ENCODE results near the gene TTC3.
"Not testable (repeated sequence)": the region's sequence is repeated elsewhere in the genome, so short reads cannot be mapped to it uniquely, and the experiment has no call there.

Gene TTC3

GRCh38 chr21:37222248-37222647, 149.2 kb downstream of the TTC3 start:
- not testable (repeated sequence) for H3K9ac ChIP-seq (ENCODE audit: low read depth, low read length, poor library complexity); H2BK120ac ChIP-seq (ENCODE audit: low read depth, low read length); H4K91ac ChIP-seq (ENCODE audit: low read depth, low read length, poor library complexity); H2BK15ac ChIP-seq (ENCODE audit: low read length); H3K14ac ChIP-seq (ENCODE audit: low read length); H2AK5ac ChIP-seq (ENCODE audit: low read depth, low read length); H3K4me1 ChIP-seq (ENCODE audit: control insufficient read depth in 2 of 2, insufficient read depth in 1 of 2, low read depth in 1 of 2, low read length in 2 of 2); H3K18ac ChIP-seq (ENCODE audit: low read length); H3K23ac ChIP-seq (ENCODE audit: low read depth, low read length, poor library complexity); H2AFZ ChIP-seq (ENCODE audit: low read length); H2BK5ac ChIP-seq (ENCODE audit: low read length); H3K27me3 ChIP-seq (ENCODE audit: control insufficient read depth in 3 of 3, insufficient read depth in 3 of 3, low read depth in 1 of 3, low read length in 3 of 3); H4K8ac ChIP-seq (ENCODE audit: low read depth, low read length); DNase-seq (ENCODE audit: low spot score); H3K79me1 ChIP-seq (ENCODE audit: low read depth, low read length); H3K4me3 ChIP-seq (ENCODE audit: low read length in 2 of 2); H3K27ac ChIP-seq (replicated peaks; ENCODE audit: low read length); H3K4ac ChIP-seq (ENCODE audit: low read length); H2BK12ac ChIP-seq (ENCODE audit: low read length); H3K4me2 ChIP-seq (ENCODE audit: insufficient read depth, low read length, poor library complexity, severe bottlenecking)
- Histone ChIP-seq H3K36me3 (replicated peaks in 1 of 2; ENCODE audit: control insufficient read depth in 2 of 2, insufficient read depth in 2 of 2, low read length in 2 of 2) (peaks cover 28 to 63% of the 10 kb centered on the region in 2 donors), H3K9me3 (replicated peaks in 1 of 2; ENCODE audit: control insufficient read depth in 2 of 2, insufficient read depth in 1 of 2, low read depth in 1 of 2, low read length in 2 of 2) (peaks cover 10 to 19% of the 10 kb centered on the region in 2 donors)
- WGBS, 2 donors (ENCODE audit: extremely low coverage in 2 of 2, insufficient read length in 2 of 2, insufficient replicate concordance in 1 of 2) = no CpG with 5 or more reads among the region's 3 CpGs

GRCh38 chr21:37223804-37224345, 150.8 kb downstream of the TTC3 start:
- H2BK5ac ChIP-seq (ENCODE audit: low read length) = no peak overlapping the region
- H3K23ac ChIP-seq (ENCODE audit: low read depth, low read length, poor library complexity) = no peak overlapping the region
- H3K27ac ChIP-seq (replicated peaks; ENCODE audit: low read length) = no peak overlapping the region
- H3K18ac ChIP-seq (ENCODE audit: low read length) = no peak overlapping the region
- no peak overlapping the region for H2AK5ac ChIP-seq (ENCODE audit: low read depth, low read length)
- H2BK120ac ChIP-seq (ENCODE audit: low read depth, low read length) = no peak overlapping the region
- no peak overlapping the region for H3K14ac ChIP-seq (ENCODE audit: low read length)
- peaks cover 10 to 19% of the 10 kb centered on the region in 2 donors for H3K9me3 ChIP-seq (replicated peaks in 1 of 2; ENCODE audit: control insufficient read depth in 2 of 2, insufficient read depth in 1 of 2, low read depth in 1 of 2, low read length in 2 of 2)
- no peaks in the 10 kb centered on the region for H3K79me1 ChIP-seq (ENCODE audit: low read depth, low read length)
- H2BK15ac ChIP-seq (ENCODE audit: low read length) = no peak overlapping the region
- H2AFZ ChIP-seq (ENCODE audit: low read length) = no peak overlapping the region
- H3K4me3 ChIP-seq (ENCODE audit: low read length in 2 of 2) = no peak overlapping the region
- no peak for DNase-seq (ENCODE audit: low spot score)
- no peak overlapping the region for H3K9ac ChIP-seq (ENCODE audit: low read depth, low read length, poor library complexity)
- WGBS, 2 donors (ENCODE audit: extremely low coverage in 2 of 2, insufficient read length in 2 of 2, insufficient replicate concordance in 1 of 2) = no CpG with 5 or more reads among the region's 2 CpGs
- H3K4ac ChIP-seq (ENCODE audit: low read length) = no peak overlapping the region
- no peak overlapping the region for H4K8ac ChIP-seq (ENCODE audit: low read depth, low read length)
- peaks cover 37 to 79% of the 10 kb centered on the region in 2 donors for H3K36me3 ChIP-seq (replicated peaks in 1 of 2; ENCODE audit: control insufficient read depth in 2 of 2, insufficient read depth in 2 of 2, low read length in 2 of 2)
- no peaks in the 10 kb centered on the region for H3K27me3 ChIP-seq (ENCODE audit: control insufficient read depth in 3 of 3, insufficient read depth in 3 of 3, low read depth in 1 of 3, low read length in 3 of 3)
- H3K4me1 ChIP-seq (ENCODE audit: control insufficient read depth in 2 of 2, insufficient read depth in 1 of 2, low read depth in 1 of 2, low read length in 2 of 2) = no peaks in the 10 kb centered on the region
- no peak overlapping the region for H4K91ac ChIP-seq (ENCODE audit: low read depth, low read length, poor library complexity)
- no peak overlapping the region for H2BK12ac ChIP-seq (ENCODE audit: low read length)
- H3K4me2 ChIP-seq (ENCODE audit: insufficient read depth, low read length, poor library complexity, severe bottlenecking) = no peak overlapping the region

- Histone ChIP-seq H2AK5ac (ENCODE audit: low read depth, low read length) (no peak overlapping the region), H4K8ac (ENCODE audit: low read depth, low read length) (no peak overlapping the region), H2BK12ac (ENCODE audit: low read length) (no peak overlapping the region), H3K27ac (replicated peaks; ENCODE audit: low read length) (no peak overlapping the region), H3K4me3 (ENCODE audit: low read length in 2 of 2) (no peak overlapping the region), H2BK15ac (ENCODE audit: low read length) (no peak overlapping the region), H3K4ac (ENCODE audit: low read length) (no peak overlapping the region), H2BK5ac (ENCODE audit: low read length) (no peak overlapping the region), H3K9ac (ENCODE audit: low read depth, low read length, poor library complexity) (no peak overlapping the region), H2AFZ (ENCODE audit: low read length) (no peak overlapping the region), H3K4me1 (ENCODE audit: control insufficient read depth in 2 of 2, insufficient read depth in 1 of 2, low read depth in 1 of 2, low read length in 2 of 2) (no peaks in the 10 kb centered on the region), H4K91ac (ENCODE audit: low read depth, low read length, poor library complexity) (no peak overlapping the region), H3K18ac (ENCODE audit: low read length) (no peak overlapping the region), H3K23ac (ENCODE audit: low read depth, low read length, poor library complexity) (no peak overlapping the region), H2BK120ac (ENCODE audit: low read depth, low read length) (no peak overlapping the region), H3K9me3 (replicated peaks in 1 of 2; ENCODE audit: control insufficient read depth in 2 of 2, insufficient read depth in 1 of 2, low read depth in 1 of 2, low read length in 2 of 2) (peaks cover 10 to 19% of the 10 kb centered on the region in 2 donors), H3K79me1 (ENCODE audit: low read depth, low read length) (no peaks in the 10 kb centered on the region), H3K27me3 (ENCODE audit: control insufficient read depth in 3 of 3, insufficient read depth in 3 of 3, low read depth in 1 of 3, low read length in 3 of 3) (no peaks in the 10 kb centered on the region), H3K36me3 (replicated peaks in 1 of 2; ENCODE audit: control insufficient read depth in 2 of 2, insufficient read depth in 2 of 2, low read length in 2 of 2) (peaks cover 37 to 80% of the 10 kb centered on the region in 2 donors), H3K4me2 (ENCODE audit: insufficient read depth, low read length, poor library complexity, severe bottlenecking) (no peak overlapping the region), H3K14ac (ENCODE audit: low read length) (no peak overlapping the region)
- no peak for DNase-seq (ENCODE audit: low spot score)
- WGBS, 2 donors (ENCODE audit: extremely low coverage in 2 of 2, insufficient read length in 2 of 2, insufficient replicate concordance in 1 of 2) = no CpG with 5 or more reads among the region's 21 CpGs
These were observed 152.1 kb downstream of the TTC3 start for GRCh38 chr21:37224861-37225839.

Measured in neuronal stem cell (in vitro differentiated cells).